ENCODE data around the gene HES3.
"Not testable (repeated sequence)": the region's sequence is repeated elsewhere in the genome, so short reads cannot be mapped to it uniquely, and the experiment has no call there.

The HES3 gene

GRCh38 chr1:6218375-6219164 lies 25.4 kb upstream of the HES3 start:
- no peak for DNase-seq (ENCODE audit: low read depth, low spot score)

GRCh38 chr1:6219641-6220040 lies 24.3 kb upstream of the HES3 start:
- not testable (repeated sequence) for DNase-seq (ENCODE audit: low read depth, low spot score)

GRCh38 chr1:6220236-6220635 lies 23.7 kb upstream of the HES3 start:
- no peak for DNase-seq (ENCODE audit: low read depth, low spot score)

GRCh38 chr1:6221210-6221784 lies 22.7 kb upstream of the HES3 start:
- no peak for DNase-seq (ENCODE audit: low read depth, low spot score)

- DNase-seq (ENCODE audit: low read depth, low spot score), result no peak
Observed at GRCh38 chr1:6222636-6223035, 21.3 kb upstream of the HES3 start.

GRCh38 chr1:6223617-6224016 lies 20.4 kb upstream of the HES3 start:
- DNase-seq (ENCODE audit: low read depth, low spot score), result no peak

GRCh38 chr1:6224718-6225117 lies 19.3 kb upstream of the HES3 start:
- DNase-seq (ENCODE audit: low read depth, low spot score), result peak; percentile 35

- DNase-seq (ENCODE audit: low read depth, low spot score), result no peak
Observed at GRCh38 chr1:6225651-6226050, 18.3 kb upstream of the HES3 start.

GRCh38 chr1:6233376-6233775 lies 10.6 kb upstream of the HES3 start:
- DNase-seq (ENCODE audit: low read depth, low spot score), result no peak

GRCh38 chr1:6234502-6235295 lies 9.3 kb upstream of the HES3 start:
- peak; percentile 45 for DNase-seq (ENCODE audit: low read depth, low spot score)

GRCh38 chr1:6235296-6235677 lies 8.7 kb upstream of the HES3 start:
- DNase-seq (ENCODE audit: low read depth, low spot score), result no peak

GRCh38 chr1:6237093-6237492 lies 6.9 kb upstream of the HES3 start:
- no peak for DNase-seq (ENCODE audit: low read depth, low spot score)

- DNase-seq (ENCODE audit: low read depth, low spot score), result no peak
Observed at GRCh38 chr1:6239213-6239752, 4.7 kb upstream of the HES3 start.

GRCh38 chr1:6239950-6240768 lies 3.8 kb upstream of the HES3 start:
- no peak for DNase-seq (ENCODE audit: low read depth, low spot score)

GRCh38 chr1:6241107-6241886 lies 2.7 kb upstream of the HES3 start:
- no peak for DNase-seq (ENCODE audit: low read depth, low spot score)

GRCh38 chr1:6241887-6242740 lies 1.9 kb upstream of the HES3 start:
- DNase-seq (ENCODE audit: low read depth, low spot score), result no peak

GRCh38 chr1:6243053-6243834 lies 735 bp upstream of the HES3 start:
- no peak for DNase-seq (ENCODE audit: low read depth, low spot score)

- DNase-seq (ENCODE audit: low read depth, low spot score), result no peak
Observed at GRCh38 chr1:6244401-6245049, 546 bp downstream of the HES3 start.
